HG03139 (cell line): ENCODE results near the gene SPN.
"Not testable (repeated sequence)": the region's sequence is repeated elsewhere in the genome, so short reads cannot be mapped to it uniquely, and the experiment has no call there.

Experiments used
- ATAC-seq: cut with Tn5 transposase; IDR thresholded peaks from one replicate; pipeline ENCODE4 v1.9.1; 2021; ENCODE audit not compliant: unreplicated experiment

Gene SPN

DNA sequence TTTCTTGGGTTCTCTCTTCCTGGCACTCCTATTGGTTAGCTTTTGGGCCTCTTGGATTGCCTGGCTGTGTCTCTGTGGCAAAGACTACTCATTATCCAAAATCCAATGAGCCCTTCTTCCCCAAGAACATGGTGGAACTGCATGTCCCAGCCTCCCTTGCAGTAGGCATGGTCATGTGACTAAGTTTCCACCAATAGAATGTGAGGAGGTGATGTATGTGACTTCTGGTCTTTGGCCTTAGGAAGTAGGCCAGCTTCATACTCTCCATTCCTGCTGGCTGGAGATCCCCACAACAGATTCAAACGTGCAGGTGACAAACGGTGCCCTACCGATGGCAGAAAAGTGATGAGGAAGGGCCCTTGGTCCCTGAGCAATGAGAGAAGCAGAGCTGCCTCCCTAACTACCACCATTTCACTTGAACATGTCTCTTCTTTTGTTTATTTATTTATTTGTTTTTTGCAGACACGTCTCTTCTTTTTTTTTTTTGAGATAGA, 17.3 kb upstream of the SPN start:
- no peak for ATAC-seq

DNA sequence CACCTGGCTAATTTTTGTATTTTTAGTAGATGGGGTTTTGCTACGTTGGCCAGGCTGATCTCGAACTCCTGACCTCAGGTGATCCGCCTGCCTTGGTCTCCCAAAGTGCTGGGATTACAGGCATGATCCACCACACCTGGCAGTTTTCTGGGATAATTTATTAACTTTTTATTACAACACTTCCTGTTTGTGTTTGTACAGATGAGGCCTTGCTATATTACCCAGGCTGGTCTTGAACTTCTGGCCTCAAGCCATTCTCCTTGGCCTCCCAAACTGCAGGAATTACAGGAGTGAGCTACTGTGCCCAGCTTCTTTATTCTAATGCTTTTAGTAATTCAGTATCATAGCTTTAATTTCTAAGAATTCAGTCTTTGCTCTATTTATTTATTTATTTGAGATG, 16.1 kb upstream of the SPN start:
- ATAC-seq: no peak

DNA sequence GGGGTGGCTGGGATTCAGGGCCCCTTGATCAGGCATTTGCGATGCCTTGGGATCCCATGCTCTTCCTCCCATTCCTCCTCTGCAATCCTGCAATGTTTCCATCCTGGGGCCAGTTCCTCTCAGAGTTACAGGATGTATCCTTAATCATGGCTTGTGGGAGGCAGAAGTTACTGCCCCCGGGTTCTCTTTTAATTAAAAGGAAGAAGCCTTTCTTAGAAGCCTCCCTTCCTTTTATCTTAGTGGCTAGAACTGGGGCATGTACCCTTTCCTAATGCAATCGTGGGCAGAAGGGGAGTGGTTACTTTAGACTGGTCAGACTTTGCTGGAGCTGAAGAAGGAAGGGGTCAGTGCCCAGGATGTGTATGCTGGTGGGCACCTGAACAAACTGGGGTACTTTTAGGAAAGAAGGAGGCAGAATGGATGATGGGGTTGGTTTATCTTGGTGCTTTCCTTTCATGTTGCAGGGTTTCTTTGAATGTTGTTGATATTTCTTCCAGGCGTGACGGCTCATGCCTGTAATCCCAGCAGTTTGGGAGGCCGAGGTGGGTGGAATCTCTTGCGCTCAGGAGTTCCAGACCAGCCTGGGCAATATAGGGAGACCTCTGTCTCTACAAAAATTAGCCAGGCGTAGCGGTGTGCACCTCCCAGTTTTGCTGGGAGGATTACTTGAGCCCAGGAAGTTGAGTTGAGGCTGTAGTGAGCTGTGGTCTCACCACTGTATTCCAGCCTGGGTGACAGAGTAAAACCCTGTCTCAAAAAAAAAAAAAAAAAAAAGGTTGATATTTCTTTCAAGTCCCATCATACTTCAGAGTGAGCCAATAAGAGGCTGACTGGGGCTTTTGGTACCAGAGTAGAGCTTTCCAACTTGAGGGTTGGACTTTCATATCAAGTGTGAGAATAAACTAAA, 13.2 kb upstream of the SPN start:
- ATAC-seq: no peak

DNA sequence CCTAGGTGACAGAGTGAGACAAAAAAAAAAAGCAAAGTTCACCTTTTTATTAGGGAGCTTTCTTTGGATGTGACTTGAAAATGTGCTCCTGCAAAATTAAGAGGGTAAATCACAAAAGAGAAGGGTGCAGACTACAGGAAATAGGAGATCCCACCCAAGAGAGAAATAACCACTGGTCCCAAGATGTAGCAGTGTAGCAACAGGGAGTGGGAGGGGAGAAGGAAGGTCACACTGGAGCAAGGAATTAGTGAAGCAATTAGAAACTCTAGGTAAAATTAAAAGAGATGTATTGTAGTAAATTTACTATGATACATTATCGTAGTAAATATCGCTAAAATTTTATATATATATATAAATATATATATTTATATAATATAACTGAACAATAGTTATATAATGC, 12.3 kb upstream of the SPN start:
- ATAC-seq: no peak

DNA sequence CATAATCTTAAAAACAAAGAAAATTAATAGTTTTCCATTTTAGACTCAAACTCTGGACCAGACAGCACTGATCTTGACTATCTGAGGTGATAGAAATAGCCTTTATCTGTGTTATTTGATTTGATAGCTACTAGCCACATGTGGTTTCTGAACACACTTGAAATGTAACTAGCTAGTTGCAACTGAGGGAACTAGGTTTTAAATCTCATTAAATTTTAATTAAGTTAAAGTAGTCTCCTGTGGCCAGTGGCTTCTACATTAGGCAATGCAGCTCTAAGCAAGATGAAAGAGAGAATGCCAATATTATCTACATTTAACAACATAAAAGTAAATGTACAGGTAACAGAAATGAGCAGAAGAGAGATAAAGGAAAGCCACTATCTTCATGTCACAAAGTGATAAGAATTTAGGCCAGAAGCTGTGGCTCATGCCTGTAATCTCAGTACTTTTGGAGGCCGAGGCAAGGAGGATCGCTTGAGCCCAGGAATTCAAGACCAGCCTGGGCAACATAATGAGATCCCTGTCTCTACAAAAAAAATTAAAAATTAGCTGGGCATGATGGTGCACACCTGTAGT, 11.2 kb upstream of the SPN start:
- ATAC-seq: no peak

DNA sequence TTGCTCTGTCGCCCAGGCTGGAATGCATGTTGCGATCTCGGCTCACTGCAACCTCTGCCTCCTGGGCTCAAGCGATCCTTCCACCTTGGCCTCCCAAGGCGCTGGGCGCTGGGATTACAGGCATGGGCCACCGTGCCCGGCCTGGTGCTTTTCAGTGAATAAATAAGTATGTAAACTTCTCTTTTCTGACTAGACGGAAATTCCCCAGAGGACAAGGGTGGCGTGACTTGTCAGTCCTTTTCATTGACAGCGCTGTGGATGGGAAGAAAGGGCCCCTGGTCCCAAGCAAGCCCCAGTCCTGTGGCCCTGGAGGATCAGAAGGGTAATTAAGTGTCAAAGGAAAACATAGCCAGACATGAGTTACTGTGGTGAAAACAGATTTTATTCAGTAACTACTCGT, 9.6 kb upstream of the SPN start:
- no peak for ATAC-seq

DNA sequence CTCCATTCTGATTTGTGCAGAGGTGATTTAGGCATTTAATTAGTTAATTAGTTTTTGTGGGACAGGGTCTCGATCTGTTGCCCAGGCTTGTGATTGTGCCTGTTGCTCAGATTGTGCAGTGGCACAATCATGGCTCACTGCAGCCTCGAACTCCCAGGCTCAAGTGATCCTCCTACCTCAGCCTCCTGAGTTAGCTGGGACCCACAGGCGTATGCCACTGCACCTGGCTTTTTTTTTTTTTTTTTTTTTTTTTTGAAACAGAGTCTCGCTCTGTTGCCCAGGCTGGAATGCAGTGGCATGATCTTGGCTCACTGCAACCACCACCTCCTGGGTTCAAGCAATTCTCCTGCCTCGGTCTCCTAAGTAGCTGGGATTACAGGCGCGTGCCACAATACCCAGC, 9.2 kb upstream of the SPN start:
- ATAC-seq: not testable (repeated sequence)

DNA sequence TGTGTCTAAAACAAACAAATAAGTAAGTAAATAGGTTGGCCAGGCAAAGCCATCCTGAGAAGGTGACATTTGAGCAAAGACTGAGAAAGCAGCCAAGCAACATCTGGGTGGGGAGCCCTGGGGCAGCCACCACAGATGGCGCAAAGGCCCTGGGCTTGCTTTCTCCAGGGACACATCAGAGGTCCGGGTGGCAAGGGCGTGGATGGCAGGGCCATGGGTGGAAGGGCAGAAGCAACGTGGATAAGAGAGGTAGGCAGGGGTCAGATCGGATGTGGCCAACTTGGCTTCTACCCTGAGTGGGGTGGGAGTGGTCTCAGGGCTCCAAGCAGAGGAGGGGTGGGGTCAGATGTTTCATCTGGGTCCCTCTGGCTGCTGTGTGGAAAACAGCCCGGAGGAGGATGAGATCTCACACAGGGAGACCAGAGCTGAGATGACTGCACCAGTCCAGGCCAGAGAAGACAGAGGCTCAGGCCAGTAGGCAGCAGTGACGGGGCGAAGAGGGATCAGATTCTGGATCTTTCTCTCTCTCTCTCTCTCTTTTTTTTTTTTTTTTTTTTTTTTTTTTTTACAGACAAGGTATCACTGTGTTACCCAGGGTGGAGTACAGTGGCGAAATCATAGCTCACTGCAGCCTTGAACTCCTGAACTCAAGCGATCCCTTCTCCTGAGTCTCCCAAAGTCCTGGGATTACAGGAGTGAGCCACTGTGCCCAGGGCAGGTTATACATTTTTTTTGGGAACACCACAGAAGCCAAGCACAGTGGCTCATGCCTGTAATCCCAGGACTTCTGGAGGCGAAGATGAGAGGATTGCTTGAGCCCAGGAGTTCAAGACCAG, 6.1 kb upstream of the SPN start:
- ATAC-seq: no peak

DNA sequence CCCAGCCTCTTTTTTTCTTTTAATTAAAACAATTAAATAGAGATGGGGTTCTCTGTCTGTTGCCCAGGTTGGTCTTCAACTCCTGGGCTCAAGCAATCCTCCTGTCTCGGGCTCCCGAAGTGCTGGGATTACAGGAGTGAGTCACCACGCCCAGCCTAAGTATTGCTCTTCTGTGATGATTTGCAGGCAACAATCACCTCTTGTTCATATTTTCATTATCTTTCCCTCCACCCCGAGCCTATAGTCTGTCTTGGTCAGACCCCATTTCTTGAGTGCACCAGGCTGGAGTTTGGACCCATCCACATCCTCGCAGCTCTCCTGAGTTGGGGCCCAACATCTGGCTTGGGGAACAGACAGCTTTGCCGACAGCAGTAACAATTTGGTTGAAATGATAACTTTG, 4.3 kb upstream of the SPN start:
- ATAC-seq: no peak

DNA sequence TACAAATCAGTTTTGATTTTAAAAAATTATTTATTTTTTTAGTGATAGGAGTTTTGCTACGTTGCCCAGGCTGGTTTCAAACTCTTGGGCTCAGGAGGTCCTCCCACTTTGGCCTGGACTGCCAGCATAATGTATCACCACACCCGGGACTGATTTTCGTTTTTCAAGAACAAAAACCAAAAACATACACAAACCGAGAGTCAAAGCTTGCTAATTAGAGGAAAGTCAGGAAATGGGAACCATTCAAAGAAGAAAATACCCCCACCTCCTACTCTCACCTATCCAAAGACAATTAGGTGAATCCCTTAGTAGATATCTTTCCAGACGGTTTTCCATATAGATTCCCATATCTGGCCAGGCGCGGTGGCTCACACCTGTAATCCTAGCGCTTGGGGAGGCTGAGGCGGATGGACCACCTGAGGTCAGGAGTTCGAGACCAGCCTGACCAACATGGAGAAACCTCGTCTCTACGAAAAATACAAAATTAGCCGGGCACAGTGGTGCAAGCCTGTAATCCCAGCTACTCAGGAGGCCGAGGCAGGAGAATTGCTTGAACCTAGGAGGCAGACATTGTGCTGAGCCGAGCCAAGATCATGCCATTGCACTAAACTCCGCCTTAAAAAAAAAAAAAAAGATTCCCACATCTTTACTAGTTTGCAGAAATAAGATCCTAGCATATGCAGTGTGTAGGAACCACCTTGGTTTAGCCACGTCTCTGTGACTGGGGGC, 883 bp upstream of the SPN start:
- ATAC-seq: no peak

DNA sequence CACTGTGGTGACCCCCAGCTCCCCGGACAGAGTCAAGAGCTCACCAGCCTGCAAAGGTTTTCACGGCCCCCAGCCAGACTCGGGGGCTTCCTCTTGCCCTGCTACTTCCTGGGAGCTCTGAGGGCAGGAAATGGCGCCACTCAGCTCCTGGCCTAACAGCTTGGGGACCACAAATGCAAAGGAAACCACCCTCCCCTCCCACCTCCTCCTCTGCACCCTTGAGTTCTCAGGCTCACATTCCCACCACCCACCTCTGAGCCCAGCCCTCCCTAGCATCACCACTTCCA, 375 bp upstream of the SPN start:
- no peak for ATAC-seq

DNA sequence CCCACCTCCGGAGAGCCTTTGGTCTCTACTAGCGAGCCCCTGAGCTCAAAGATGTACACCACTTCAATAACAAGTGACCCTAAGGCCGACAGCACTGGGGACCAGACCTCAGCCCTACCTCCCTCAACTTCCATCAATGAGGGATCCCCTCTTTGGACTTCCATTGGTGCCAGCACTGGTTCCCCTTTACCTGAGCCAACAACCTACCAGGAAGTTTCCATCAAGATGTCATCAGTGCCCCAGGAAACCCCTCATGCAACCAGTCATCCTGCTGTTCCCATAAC, 702 bp downstream of the SPN start:
- ATAC-seq: no peak

DNA sequence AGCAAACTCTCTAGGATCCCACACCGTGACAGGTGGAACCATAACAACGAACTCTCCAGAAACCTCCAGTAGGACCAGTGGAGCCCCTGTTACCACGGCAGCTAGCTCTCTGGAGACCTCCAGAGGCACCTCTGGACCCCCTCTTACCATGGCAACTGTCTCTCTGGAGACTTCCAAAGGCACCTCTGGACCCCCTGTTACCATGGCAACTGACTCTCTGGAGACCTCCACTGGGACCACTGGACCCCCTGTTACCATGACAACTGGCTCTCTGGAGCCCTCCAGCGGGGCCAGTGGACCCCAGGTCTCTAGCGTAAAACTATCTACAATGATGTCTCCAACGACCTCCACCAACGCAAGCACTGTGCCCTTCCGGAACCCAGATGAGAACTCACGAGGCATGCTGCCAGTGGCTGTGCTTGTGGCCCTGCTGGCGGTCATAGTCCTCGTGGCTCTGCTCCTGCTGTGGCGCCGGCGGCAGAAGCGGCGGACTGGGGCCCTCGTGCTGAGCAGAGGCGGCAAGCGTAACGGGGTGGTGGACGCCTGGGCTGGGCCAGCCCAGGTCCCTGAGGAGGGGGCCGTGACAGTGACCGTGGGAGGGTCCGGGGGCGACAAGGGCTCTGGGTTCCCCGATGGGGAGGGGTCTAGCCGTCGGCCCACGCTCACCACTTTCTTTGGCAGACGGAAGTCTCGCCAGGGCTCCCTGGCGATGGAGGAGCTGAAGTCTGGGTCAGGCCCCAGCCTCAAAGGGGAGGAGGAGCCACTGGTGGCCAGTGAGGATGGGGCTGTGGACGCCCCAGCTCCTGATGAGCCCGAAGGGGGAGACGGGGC, 1.3 kb downstream of the SPN start:
- no peak for ATAC-seq

DNA sequence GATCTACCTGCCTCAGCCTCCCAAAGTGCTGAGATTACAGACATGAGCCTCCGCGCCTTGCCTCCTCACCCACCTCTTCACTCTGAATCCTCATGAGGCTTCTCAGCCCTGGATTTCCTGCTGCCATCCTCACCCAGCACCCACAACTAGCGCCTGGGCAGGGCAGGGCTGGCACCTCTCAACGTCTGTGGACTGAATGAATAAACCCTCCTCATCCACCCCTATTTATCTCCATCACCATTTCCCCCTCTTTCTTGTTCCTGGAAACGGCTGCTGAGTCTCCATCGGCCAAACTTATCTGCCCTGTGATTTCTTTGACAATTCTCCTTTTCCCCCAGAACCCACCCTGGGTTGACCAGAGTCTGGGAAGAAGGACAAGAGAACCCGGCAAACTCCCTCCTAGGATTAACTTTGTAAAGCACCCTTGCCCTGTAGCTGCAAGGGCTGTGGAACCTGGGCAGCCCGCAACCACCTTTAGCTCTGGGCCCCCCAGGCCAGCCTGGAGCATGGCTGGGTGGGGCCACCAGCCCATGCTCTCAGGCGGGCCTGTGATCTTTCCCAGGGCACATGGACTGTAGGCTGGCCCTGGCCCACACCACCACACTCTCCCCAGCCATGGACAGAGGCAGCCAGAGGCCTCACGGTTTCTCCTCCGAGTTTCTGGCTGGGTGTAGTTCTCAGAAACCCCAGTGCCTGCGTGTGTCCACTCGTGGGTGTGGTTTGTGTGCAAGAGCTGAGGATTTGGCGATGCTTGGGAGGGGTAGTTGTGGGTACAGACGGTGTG, 2.4 kb downstream of the SPN start:
- no peak for ATAC-seq

DNA sequence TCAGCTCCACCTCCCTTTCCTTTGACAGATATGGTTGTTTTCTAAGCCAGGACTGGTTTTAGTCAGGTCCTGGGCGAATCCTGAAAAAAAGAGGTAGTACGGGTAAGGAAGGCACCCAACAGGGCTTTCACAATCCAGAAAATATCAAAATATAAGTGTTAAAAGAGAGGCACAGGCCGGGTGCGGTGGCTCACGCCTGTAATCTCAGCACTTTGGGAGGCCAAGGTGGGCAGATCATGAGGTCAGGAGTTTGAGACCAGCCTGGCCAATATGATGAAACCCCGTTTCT, 4.2 kb downstream of the SPN start:
- not testable (repeated sequence) for ATAC-seq

DNA sequence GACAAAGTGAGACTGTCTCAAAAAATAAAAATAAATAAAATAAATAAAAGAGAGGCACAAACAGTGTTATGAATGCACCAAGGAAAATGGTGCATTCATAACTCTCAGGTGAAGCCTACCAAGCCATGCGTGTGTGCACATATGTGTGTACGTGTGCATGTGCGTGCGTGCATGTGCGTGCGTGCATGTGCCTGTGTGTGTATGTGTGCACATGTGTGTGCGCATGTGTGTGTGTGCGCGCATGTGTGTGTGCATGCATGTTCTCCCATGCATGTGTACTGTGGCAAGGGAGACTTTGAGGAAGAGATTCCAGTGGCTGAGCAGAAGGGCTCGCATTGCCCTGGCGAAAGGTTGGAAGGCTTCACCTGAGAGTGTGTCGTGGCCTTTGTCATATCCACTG, 4.7 kb downstream of the SPN start:
- no peak for ATAC-seq

DNA sequence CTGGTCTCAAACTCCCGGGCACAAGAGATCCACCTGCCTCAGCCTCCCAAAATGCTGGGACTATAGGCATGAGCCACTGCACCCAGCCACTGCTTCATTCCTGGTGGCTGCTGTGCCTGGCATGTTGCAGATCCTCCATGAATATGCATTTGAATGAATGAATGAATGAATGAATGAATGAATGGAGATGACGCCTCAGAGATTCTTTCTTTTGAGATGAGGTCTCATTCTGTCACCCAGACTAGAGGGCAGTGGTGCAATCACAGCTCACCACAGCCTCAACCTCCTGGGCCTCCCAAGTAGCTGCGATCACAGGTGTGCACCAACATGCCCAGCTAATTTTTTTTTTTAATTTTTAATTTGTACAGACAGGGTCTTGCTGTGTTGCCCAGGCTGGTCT, 5.2 kb downstream of the SPN start:
- no peak for ATAC-seq

DNA sequence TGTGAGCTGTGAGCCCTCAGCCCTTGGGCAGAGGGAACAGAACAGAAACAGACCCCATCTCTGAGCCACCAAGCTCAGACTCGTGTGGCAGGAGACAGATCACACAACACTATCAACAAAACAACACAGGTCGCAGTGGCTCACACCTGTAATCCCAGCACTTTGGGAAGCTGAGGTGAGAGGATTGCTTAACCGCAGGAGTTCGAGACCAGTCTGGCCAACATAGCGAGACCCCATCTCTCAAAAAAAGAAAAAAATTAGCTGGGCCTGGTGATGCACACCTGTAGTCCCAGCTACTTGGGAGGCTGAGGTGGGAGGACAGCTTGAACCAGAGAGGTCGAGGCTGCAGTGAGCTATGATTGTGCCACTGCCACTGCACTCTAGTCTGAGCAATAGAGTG, 10.5 kb downstream of the SPN start:
- no peak for ATAC-seq

DNA sequence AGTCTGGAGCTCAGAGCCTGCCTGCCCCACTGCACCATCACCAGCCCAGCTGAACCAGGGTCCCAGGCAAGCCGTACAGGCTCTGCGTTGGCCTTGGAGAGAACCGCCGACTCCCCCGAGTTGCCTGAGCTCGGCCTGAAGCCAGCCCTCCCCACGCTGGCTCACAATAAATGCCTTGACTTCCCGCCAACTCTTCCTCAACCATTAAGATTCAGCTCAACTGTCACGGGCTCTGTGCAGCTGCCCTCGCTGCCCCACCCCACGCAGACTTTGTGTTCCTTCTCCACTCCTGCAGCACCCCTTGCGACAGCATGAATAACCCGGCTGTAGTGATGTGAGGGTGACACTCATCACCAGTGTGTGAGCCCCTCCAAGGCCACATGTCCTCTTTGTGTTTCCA, 11.1 kb downstream of the SPN start:
- no peak for ATAC-seq
